K562 (cell line): ENCODE data around the gene HMOX2. TPM values are rescaled to one million over a fixed set of nuclear protein-coding genes. Genes with fewer than 3 reads are reported as not detected.

ENCODE experiments used
- ATAC-seq: fragments of 200-7000 bp; cut with Tn5 transposase; 3 replicates; pipeline ENCODE4 v1.9.1; 2020; ENCODE audit warnings: moderate library complexity
- BruUV-seq: library from RNA; stranded (reverse); fragments of 400-500 nt; replicated peaks from 2 replicates; lab custom pipeline; 2021; lab: Mats Ljungman, UMichigan
- CTCF ChIA-PET: fragments of 300-600 bp; formaldehyde crosslinking; extraction: SDS; loops from one replicate; lab custom pipeline; 2021; ENCODE audit warnings: low intra/inter-chr PET ratio; lab: Yijun Ruan, JAX
- POLR2A ChIA-PET: fragments of 300-600, 350-650 bp; sonication (Branson Sonifier 250); formaldehyde crosslinking; extraction: SDS; loops from one replicate; lab custom pipeline; 2021; ENCODE audit warnings: antibody characterized with exemption, inconsistent platforms; lab: Yijun Ruan, JAX
- DNase-seq, 4 experiments: peaks; one replicate each; pipeline versions ENCODE4 v3.0.0 to v3.0.0-alpha.2; 2011 to 2018; ENCODE audit warnings: low spot score in 3 of 4, mixed read lengths in 3 of 4; ENCODE audit errors: extremely low read depth in 1 of 4
- FAIRE-seq: peaks from 2 replicates; lab custom pipeline; 2011; peaks lifted over from hg19 to GRCh38; lab: Jason Lieb, UNC
- H2AFZ ChIP-seq: 2 replicates; pipeline ENCODE4 v1.6.0; 2011; ENCODE audit warnings: low read depth, low read length, control low read depth, inconsistent platforms
- H3K27ac ChIP-seq: fragments of 200-600 bp; 3 replicates; pipeline ENCODE4 v1.8.0; 2011; ENCODE audit warnings: low read depth, mild to moderate bottlenecking, control low read depth, inconsistent platforms, low read length, moderate library complexity, mixed read lengths; ENCODE audit errors: extremely low read depth
- H3K27me3 ChIP-seq, 2 experiments: fragments of 300-600 bp in 1 of 2; 2 replicates in 1 of 2; 3 replicates in 1 of 2; pipeline versions ENCODE4 v1.6.0 to v1.8.0; 2011; ENCODE audit warnings: inconsistent platforms in 2 of 2, low read length in 2 of 2, mild to moderate bottlenecking in 1 of 2, mixed read lengths in 1 of 2, moderate library complexity in 1 of 2; ENCODE audit not compliant: control insufficient read depth in 2 of 2, insufficient read depth in 2 of 2
- H3K36me3 ChIP-seq: fragments of 300-600 bp; 3 replicates; pipeline ENCODE4 v1.8.0; 2011; ENCODE audit warnings: mild to moderate bottlenecking, low read length, inconsistent platforms; ENCODE audit not compliant: control insufficient read depth, insufficient read depth
- H3K4me1 ChIP-seq, 2 experiments: fragments of 200-600 bp in 1 of 2; replicated peaks in 1 of 2; 2 replicates in 1 of 2; 3 replicates in 1 of 2; pipeline versions ENCODE4 v1.5.1 to v1.8.0; 2011; ENCODE audit warnings: inconsistent platforms in 2 of 2, low read length in 2 of 2, mild to moderate bottlenecking in 1 of 2, mixed read lengths in 1 of 2, moderate library complexity in 1 of 2; ENCODE audit not compliant: control insufficient read depth in 2 of 2, insufficient read depth in 2 of 2
- H3K4me2 ChIP-seq: 2 replicates; pipeline ENCODE4 v1.6.1; 2011; ENCODE audit warnings: low read length, control low read depth, inconsistent platforms, mixed read lengths; ENCODE audit not compliant: insufficient read depth
- H3K4me3 ChIP-seq: fragments of 200-600 bp; sonication (generic), shearing (Covaris generic); 2 replicates; pipeline ENCODE4 v1.5.1; 2016; ENCODE audit warnings: control low read depth, inconsistent platforms
- H3K79me2 ChIP-seq: fragments of 200-600 bp; 3 replicates; pipeline ENCODE4 v1.8.0; 2011; ENCODE audit warnings: low read length, inconsistent platforms; ENCODE audit not compliant: control insufficient read depth, insufficient read depth
- H3K9ac ChIP-seq, 2 experiments: 2 replicates each; pipeline versions ENCODE4 v1.6.0 to v1.6.1; 2011; ENCODE audit warnings: low read depth in 2 of 2, low read length in 2 of 2, control low read depth in 1 of 2, inconsistent platforms in 1 of 2, mild to moderate bottlenecking in 1 of 2, mixed read lengths in 1 of 2; ENCODE audit not compliant: insufficient read depth in 1 of 2
- H3K9me1 ChIP-seq: one replicate; pipeline ENCODE4 v1.6.0; 2011; ENCODE audit warnings: inconsistent platforms, mild to moderate bottlenecking, low read length, moderate library complexity; ENCODE audit not compliant: control insufficient read depth, insufficient read depth
- H3K9me3 ChIP-seq: replicated peaks from 2 replicates; pipeline ENCODE4 v1.5.1; 2011; ENCODE audit warnings: low read depth, low read length, inconsistent platforms; ENCODE audit not compliant: control insufficient read depth, insufficient read depth
- H4K20me1 ChIP-seq: replicated peaks from 2 replicates; pipeline ENCODE4 v1.6.1; 2011; ENCODE audit warnings: low read length, inconsistent platforms, mixed read lengths; ENCODE audit not compliant: control insufficient read depth, insufficient read depth
- CC2D1A ChIP-seq: fragments of 450-650 bp; IDR thresholded peaks from 2 replicates; pipeline ENCODE4 v1.6.1; 2017; ENCODE audit warnings: mild to moderate bottlenecking
- CCAR2 ChIP-seq: fragments of 200-400 bp; formaldehyde crosslinking; IDR thresholded peaks from 2 replicates; pipeline ENCODE4 v1.6.1; 2017; ENCODE audit warnings: mild to moderate bottlenecking, low read depth, low read length
- CHD1 ChIP-seq: fragments of 200-600 bp; sonication (generic); IDR thresholded peaks from one replicate; pipeline ENCODE4 v1.6.1; 2012; ENCODE audit warnings: mild to moderate bottlenecking, moderate library complexity, low read length, inconsistent platforms
- FOXK2 ChIP-seq, 2 experiments: fragments of 450-650 bp; IDR thresholded peaks in 1 of 2; conservative IDR thresholded peaks in 1 of 2; 2 replicates each; pipeline ENCODE4 v1.6.1; 2016; ENCODE audit warnings: low read depth in 2 of 2, mild to moderate bottlenecking in 1 of 2
- FOXP1 ChIP-seq: sonication (generic); formaldehyde crosslinking; IDR thresholded peaks from 2 replicates; pipeline ENCODE4 v1.8.0; 2022; ENCODE audit warnings: mild to moderate bottlenecking, missing genetic modification reagents
- HDAC3 ChIP-seq: fragments of 450-650 bp; IDR thresholded peaks from 2 replicates; pipeline ENCODE4 v1.6.1; 2018; ENCODE audit warnings: borderline replicate concordance, mild to moderate bottlenecking, moderate library complexity; ENCODE audit not compliant: partially characterized antibody
- HDAC8 ChIP-seq: fragments of 450-650 bp; IDR thresholded peaks from 2 replicates; pipeline ENCODE4 v1.6.1; 2016; ENCODE audit warnings: mild to moderate bottlenecking, missing genetic modification characterization, moderate library complexity, missing compliant biosample characterization
- KDM1A ChIP-seq, 2 experiments: fragments of 450-650 bp; IDR thresholded peaks; 2 replicates each; pipeline ENCODE4 v1.6.1; 2016; ENCODE audit warnings: mild to moderate bottlenecking in 2 of 2
- PRPF4 ChIP-seq: fragments of 200-400 bp; formaldehyde crosslinking; IDR thresholded peaks from one replicate; pipeline ENCODE4 v1.6.1; 2017; ENCODE audit warnings: low read length, low read depth, mild to moderate bottlenecking; ENCODE audit not compliant: insufficient read depth, poor library complexity, severe bottlenecking
- SMAD3 ChIP-seq: fragments of 450-650 bp; formaldehyde crosslinking; conservative IDR thresholded peaks from 2 replicates; pipeline ENCODE4 v1.4.0; 2020; ENCODE audit warnings: mild to moderate bottlenecking
- SREBF2 ChIP-seq: sonication (generic); formaldehyde crosslinking; IDR thresholded peaks from 2 replicates; pipeline ENCODE4 v1.4.0; 2020; ENCODE audit warnings: mild to moderate bottlenecking, missing genetic modification reagents
- SRSF1 ChIP-seq: fragments of 200-400 bp; formaldehyde crosslinking; IDR thresholded peaks from 2 replicates; pipeline ENCODE4 v1.6.1; 2017; ENCODE audit warnings: mild to moderate bottlenecking, low read depth, low read length, moderate library complexity
- SRSF7 ChIP-seq: fragments of 200-400 bp; formaldehyde crosslinking; optimal IDR thresholded peaks from 2 replicates; pipeline ENCODE3; 2017; ENCODE audit warnings: mild to moderate bottlenecking, low read depth, low read length
- TARDBP ChIP-seq: fragments of 450-650 bp; IDR thresholded peaks from 2 replicates; pipeline ENCODE4 v1.6.1; 2016
- TEAD1 ChIP-seq, 2 experiments: fragments of 450-650 bp in 1 of 2; sonication (generic) in 1 of 2; formaldehyde crosslinking; IDR thresholded peaks; 2 replicates each; pipeline versions ENCODE4 v1.4.0 to v1.8.0; 2020 to 2022; ENCODE audit warnings: mild to moderate bottlenecking in 2 of 2, missing genetic modification reagents in 1 of 2
- ZNF3 ChIP-seq: fragments of 250-450 bp; sonication (Bioruptor Pico); IDR thresholded peaks from 2 replicates; pipeline ENCODE4 v1.5.0; 2021; ENCODE audit warnings: mild to moderate bottlenecking, moderate library complexity
- ZNF408 ChIP-seq: fragments of 250-450 bp; sonication (Bioruptor Pico); IDR thresholded peaks from 2 replicates; pipeline ENCODE4 v1.4.0; 2020; ENCODE audit warnings: low read depth, mild to moderate bottlenecking, moderate library complexity
- ZZZ3 ChIP-seq: fragments of 450-650 bp; IDR thresholded peaks from 2 replicates; pipeline ENCODE4 v1.6.1; 2016; ENCODE audit warnings: antibody characterized with exemption, mild to moderate bottlenecking, moderate library complexity
- WGBS: fragments of 100-300 bp; shearing (Covaris generic); methylation state at CpG from one replicate; pipeline ENCODE4 v1.1.6; 2016; ENCODE audit warnings: low coverage, mixed read lengths; ENCODE audit not compliant: insufficient coverage; ENCODE audit errors: missing lambda C conversion rate; 5-methylcytosine and 5-hydroxymethylcytosine counted together
- in situ Hi-C: fragments of 300-500 bp; cut with MboI; formaldehyde crosslinking; loops from 4 replicates; pipeline ENCODE4 v1.15.0; 2018; ENCODE audit warnings: inconsistent platforms, mixed read lengths
- intact Hi-C: fragments of 100-400 bp; cut with micrococcal nuclease; formaldehyde crosslinking; loops from 2 replicates; pipeline ENCODE4 v1.14.2; 2022
- polyA plus RNA-seq, 8 experiments: library from polyadenylated mRNA; depleted of rRNA in 4 of 8; stranded (reverse) in 5 of 8; unstranded in 3 of 8; fragments of >200 nt; fragmentation: Nextera tagmentation in 2 of 8; fragmentation: Illumina TruSeq in 1 of 8; extraction: Ambion mirVana in 2 of 8; extraction: Trizol in 1 of 8; gene quantifications; 2 replicates each; pipeline versions ENCODE4 v1.2.1 to v1.2.3, GENCODE V29; 2011 to 2014; ENCODE audit warnings: inconsistent platforms in 1 of 8, missing spikeins in 1 of 8
- total RNA-seq, 7 experiments: library from RNA; depleted of rRNA in 6 of 7; stranded (reverse); fragments of >200 nt in 6 of 7; fragmentation: Illumina TruSeq in 2 of 7; extraction: Trizol in 2 of 7; gene quantifications; 2 replicates each; pipeline versions ENCODE4 v1.2.1 to v1.2.3, GENCODE V29; 2011 to 2021; ENCODE audit warnings: low replicate concordance in 1 of 7
- TF ChIP-seq, protein P1 (sequence below): fragments of 250-450 bp; sonication (Bioruptor Pico); IDR thresholded peaks from 2 replicates; pipeline ENCODE4 v1.8.0; 2022; ENCODE audit warnings: moderate library complexity, mild to moderate bottlenecking, inconsistent platforms
- TF ChIP-seq, protein P2 (sequence below): fragments of 250-450 bp; sonication (Bioruptor Pico); IDR thresholded peaks from 2 replicates; pipeline ENCODE4 v1.8.0; 2021; ENCODE audit warnings: moderate library complexity, mild to moderate bottlenecking, inconsistent platforms

HMOX2 gene
- total and polyA plus RNA-seq, 9 of the 15 experiments (the other 6 are each of a cell fraction or from before 2014, with no cell fraction given): 26.8 to 87.4 (median 57.4) TPM

DNA sequence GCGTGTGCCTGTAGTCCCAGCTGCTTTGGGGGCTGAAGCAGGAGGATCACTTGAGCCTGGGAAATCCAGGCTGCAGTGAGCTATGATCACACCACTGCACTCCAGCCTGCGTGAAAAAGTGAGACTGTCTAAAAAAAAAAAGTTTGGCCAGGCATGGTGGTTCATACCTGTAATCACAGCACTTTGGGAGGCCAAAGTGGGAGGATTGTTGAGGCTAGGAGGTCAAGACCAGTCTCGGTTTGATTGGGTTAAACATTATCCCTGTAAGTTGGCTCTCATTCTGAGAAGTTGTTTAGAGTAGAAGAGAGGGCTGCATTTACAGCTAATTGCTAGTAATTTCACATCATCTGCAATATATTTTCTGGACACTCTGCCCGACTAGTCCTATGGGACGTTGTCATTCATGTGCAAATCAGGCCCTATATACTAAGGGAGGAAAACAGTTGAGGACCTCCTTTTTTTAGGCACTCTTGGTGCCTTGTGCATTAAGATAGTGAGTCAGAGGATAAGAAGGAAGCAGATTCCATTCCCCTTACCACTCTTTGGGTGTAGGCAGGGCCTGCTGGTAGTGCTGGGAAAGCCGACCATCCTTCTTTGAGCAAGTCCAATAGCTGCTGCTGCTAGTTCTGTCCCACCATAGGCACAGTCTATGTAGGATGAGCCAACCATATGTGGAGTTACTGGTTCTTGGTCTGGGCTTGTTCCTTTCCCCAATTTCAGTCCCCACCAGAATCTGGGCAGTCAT lies 18.7 kb downstream of the HMOX2 start:
- ChIA-PET POLR2A (interaction anchor here (1.5 kb wide), 1 partner anchor 10 kb away, joined by 4 read pairs; no protein-coding TSS in a partner anchor), CTCF (no interaction called here)
- Histone ChIP-seq H2AFZ (no peak overlapping the region), H3K27ac (no peak overlapping the region), H3K9me3 (no peaks in the 10 kb centered on the region), H3K4me3 (no peak overlapping the region), H4K20me1 (no peaks in the 10 kb centered on the region), H3K4me2 (no peak overlapping the region), H3K36me3 (peaks cover 37% of the 10 kb centered on the region), H3K4me1 (no peaks in the 10 kb centered on the region; a peak in 1 of 5 replicates), H3K79me2 (peaks cover 36% of the 10 kb centered on the region), H3K9ac (no peak overlapping the region), H3K9me1 (no peaks in the 10 kb centered on the region), H3K27me3 (no peaks in the 10 kb centered on the region)
- BruUV-seq: no TSS peak
- FAIRE-seq (no peak), DNase-seq (no peak), ATAC-seq (no peak)
- intact Hi-C loops: no loop called here
- in situ Hi-C loops: no loop called here
- no peak for TF ChIP-seq ZNF3
- TF ChIP-seq FOXP1 (CRISPR knock-in tag): no peak
- TF ChIP-seq TEAD1 (CRISPR knock-in tag; IDR thresholded peaks at IDR 0.05): no peak
- TF ChIP-seq SMAD3: no peak
- TF ChIP-seq ZZZ3: no peak
- TF ChIP-seq ZNF408 (CRISPR knock-in tag): no peak
- TF ChIP-seq, protein P1, sequence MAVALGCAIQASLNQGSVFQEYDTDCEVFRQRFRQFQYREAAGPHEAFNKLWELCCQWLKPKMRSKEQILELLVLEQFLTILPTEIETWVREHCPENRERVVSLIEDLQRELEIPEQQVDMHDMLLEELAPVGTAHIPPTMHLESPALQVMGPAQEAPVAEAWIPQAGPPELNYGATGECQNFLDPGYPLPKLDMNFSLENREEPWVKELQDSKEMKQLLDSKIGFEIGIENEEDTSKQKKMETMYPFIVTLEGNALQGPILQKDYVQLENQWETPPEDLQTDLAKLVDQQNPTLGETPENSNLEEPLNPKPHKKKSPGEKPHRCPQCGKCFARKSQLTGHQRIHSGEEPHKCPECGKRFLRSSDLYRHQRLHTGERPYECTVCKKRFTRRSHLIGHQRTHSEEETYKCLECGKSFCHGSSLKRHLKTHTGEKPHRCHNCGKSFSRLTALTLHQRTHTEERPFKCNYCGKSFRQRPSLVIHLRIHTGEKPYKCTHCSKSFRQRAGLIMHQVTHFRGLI: no peak
- no peak for TF ChIP-seq HDAC8 (tag)
- TF ChIP-seq HDAC3: no peak
- TF ChIP-seq FOXK2 (conservative IDR thresholded peaks at IDR 0.05 in 1 of 2, IDR thresholded peaks at IDR 0.05 in 1 of 2; ENCODE audit: low read depth in 2 of 2): no peak
- no peak for TF ChIP-seq SREBF2 (CRISPR knock-in tag)
- TF ChIP-seq CC2D1A: no peak
- TF ChIP-seq, protein P2, sequence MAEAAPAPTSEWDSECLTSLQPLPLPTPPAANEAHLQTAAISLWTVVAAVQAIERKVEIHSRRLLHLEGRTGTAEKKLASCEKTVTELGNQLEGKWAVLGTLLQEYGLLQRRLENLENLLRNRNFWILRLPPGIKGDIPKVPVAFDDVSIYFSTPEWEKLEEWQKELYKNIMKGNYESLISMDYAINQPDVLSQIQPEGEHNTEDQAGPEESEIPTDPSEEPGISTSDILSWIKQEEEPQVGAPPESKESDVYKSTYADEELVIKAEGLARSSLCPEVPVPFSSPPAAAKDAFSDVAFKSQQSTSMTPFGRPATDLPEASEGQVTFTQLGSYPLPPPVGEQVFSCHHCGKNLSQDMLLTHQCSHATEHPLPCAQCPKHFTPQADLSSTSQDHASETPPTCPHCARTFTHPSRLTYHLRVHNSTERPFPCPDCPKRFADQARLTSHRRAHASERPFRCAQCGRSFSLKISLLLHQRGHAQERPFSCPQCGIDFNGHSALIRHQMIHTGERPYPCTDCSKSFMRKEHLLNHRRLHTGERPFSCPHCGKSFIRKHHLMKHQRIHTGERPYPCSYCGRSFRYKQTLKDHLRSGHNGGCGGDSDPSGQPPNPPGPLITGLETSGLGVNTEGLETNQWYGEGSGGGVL (CRISPR knock-in tag): no peak
- TF ChIP-seq SRSF7: no peak
- no peak for TF ChIP-seq TARDBP
- TF ChIP-seq PRPF4: no peak
- no peak for TF ChIP-seq CHD1
- TF ChIP-seq SRSF1: no peak
- no peak for TF ChIP-seq CCAR2
- TF ChIP-seq KDM1A (IDR thresholded peaks at IDR 0.05): no peak
- 71% methylated on average over 6 of the region's 6 CpGs for WGBS
